Measurements from ENCODE around the gene EPHA10. TPM values are rescaled to one million over a fixed set of nuclear protein-coding genes. Genes with fewer than 3 reads are reported as not detected.
A peak's percentile ranks its signal among the peaks of the same experiment; 100 is the strongest.

EPHA10 gene
- total RNA-seq, 1 donor from 2014 or later, result 0.37 TPM

- no peak for DNase-seq (ENCODE audit: low spot score)
- Mint-ChIP-seq H3K36me3 (ENCODE audit: low read depth) (peaks cover 4% of the 10 kb centered on the region), H3K9me3 (ENCODE audit: low read depth) (no peaks in the 10 kb centered on the region), H3K4me3 (ENCODE audit: unreplicated experiment) (peak overlapping the region; percentile 67), H3K27me3 (ENCODE audit: low read depth) (peaks cover 8% of the 10 kb centered on the region), H3K27ac (ENCODE audit: unreplicated experiment) (no peak overlapping the region), H3K4me1 (ENCODE audit: low read depth) (peaks cover 14% of the 10 kb centered on the region)
- no peak for TF ChIP-seq CTCF (IDR thresholded peaks at IDR 0.05)
These were observed 30.6 kb upstream of the EPHA10 start for GRCh38 chr1:37795340-37796125.

- Mint-ChIP-seq H3K27me3 (ENCODE audit: low read depth) (peaks cover 15% of the 10 kb centered on the region), H3K9me3 (ENCODE audit: low read depth) (no peaks in the 10 kb centered on the region), H3K4me3 (ENCODE audit: unreplicated experiment) (peak overlapping the region; percentile 67), H3K4me1 (ENCODE audit: low read depth) (peaks cover 14% of the 10 kb centered on the region), H3K27ac (ENCODE audit: unreplicated experiment) (no peak overlapping the region), H3K36me3 (ENCODE audit: low read depth) (peaks cover 4% of the 10 kb centered on the region)
- no peak for DNase-seq (ENCODE audit: low spot score)
- TF ChIP-seq CTCF (IDR thresholded peaks at IDR 0.05), result no peak
These were observed 29.7 kb upstream of the EPHA10 start for GRCh38 chr1:37794372-37795339.

- DNase-seq (ENCODE audit: low spot score), result no peak
- H3K27me3 Mint-ChIP-seq (ENCODE audit: low read depth), result peaks cover 15% of the 10 kb centered on the region
- H3K9me3 Mint-ChIP-seq (ENCODE audit: low read depth), result no peaks in the 10 kb centered on the region
- H3K4me1 Mint-ChIP-seq (ENCODE audit: low read depth), result peaks cover 14% of the 10 kb centered on the region
- H3K36me3 Mint-ChIP-seq (ENCODE audit: low read depth), result peaks cover 1% of the 10 kb centered on the region
- peak within 1 kb of the TSS; percentile 67 for H3K4me3 Mint-ChIP-seq (ENCODE audit: unreplicated experiment)
- H3K27ac Mint-ChIP-seq (ENCODE audit: unreplicated experiment), result no peak within 1 kb of the TSS
- no peak for TF ChIP-seq CTCF (IDR thresholded peaks at IDR 0.05)
These were observed 29.0 kb upstream of the EPHA10 start, which contains the start of gene MANEAL for GRCh38 chr1:37793773-37794371. Gene MANEAL, plus strand, starts transcription at chr1:37793847. Its CDS starts 336 bp downstream, at chr1:37794183.

GRCh38 chr1:37792943-37793686, 28.2 kb upstream of the EPHA10 start:
- peaks cover 1% of the 10 kb centered on the region for H3K36me3 Mint-ChIP-seq (ENCODE audit: low read depth)
- H3K4me1 Mint-ChIP-seq (ENCODE audit: low read depth), result peaks cover 13% of the 10 kb centered on the region
- peaks cover 21% of the 10 kb centered on the region for H3K27me3 Mint-ChIP-seq (ENCODE audit: low read depth)
- H3K27ac Mint-ChIP-seq (ENCODE audit: unreplicated experiment), result no peak overlapping the region
- no peaks in the 10 kb centered on the region for H3K9me3 Mint-ChIP-seq (ENCODE audit: low read depth)
- TF ChIP-seq CTCF (IDR thresholded peaks at IDR 0.05), result no peak
- DNase-seq (ENCODE audit: low spot score), result no peak
- peak overlapping the region; percentile 40 for H3K4me3 Mint-ChIP-seq (ENCODE audit: unreplicated experiment)

Measured in chondrocyte (in vitro differentiated cells).